Keratinocyte (primary cell): ENCODE measurements around the gene SOX2. TPM values are rescaled to one million over a fixed set of nuclear protein-coding genes. Genes with fewer than 3 reads are reported as not detected.

Experiments used
- DNase-seq: peaks from one replicate; pipeline ENCODE4 v3.0.0-alpha.2; 2011; ENCODE audit warnings: low read depth, missing footprints, low spot score
- FAIRE-seq: peaks from 2 replicates; lab custom pipeline; 2011; peaks lifted over from hg19 to GRCh38; lab: Jason Lieb, UNC
- H2AFZ ChIP-seq: 2 replicates; pipeline ENCODE4 v1.6.0; 2012; ENCODE audit warnings: low read length, control low read depth, inconsistent platforms; ENCODE audit not compliant: control insufficient read depth
- H3K27ac ChIP-seq: 2 replicates; pipeline ENCODE4 v1.5.1; 2011; ENCODE audit warnings: low read length; ENCODE audit not compliant: control insufficient read depth, insufficient read depth
- H3K27me3 ChIP-seq: 3 replicates; pipeline ENCODE4 v1.6.0; 2011; ENCODE audit warnings: low read length; ENCODE audit not compliant: control insufficient read depth, insufficient read depth; ENCODE audit errors: extremely low read depth
- H3K36me3 ChIP-seq, 2 experiments: 2 replicates in 1 of 2; 3 replicates in 1 of 2; pipeline ENCODE4 v1.5.1; 2011; ENCODE audit warnings: low read length in 2 of 2, mild to moderate bottlenecking in 1 of 2; ENCODE audit not compliant: control insufficient read depth in 2 of 2, insufficient read depth in 2 of 2; ENCODE audit errors: extremely low read depth in 1 of 2
- H3K4me1 ChIP-seq: 3 replicates; pipeline ENCODE4 v1.5.1; 2011; ENCODE audit warnings: low read length; ENCODE audit not compliant: control insufficient read depth, insufficient read depth; ENCODE audit errors: extremely low read depth
- H3K4me2 ChIP-seq: 3 replicates; pipeline ENCODE4 v1.6.0; 2011; ENCODE audit warnings: low read depth, low read length; ENCODE audit not compliant: control insufficient read depth, insufficient read depth; ENCODE audit errors: extremely low read depth
- H3K4me3 ChIP-seq, 3 experiments: fragments of 200-600 bp in 1 of 3; sonication (generic) in 1 of 3; 2 replicates in 2 of 3; 3 replicates in 1 of 3; pipeline ENCODE4 v1.5.1; 2011 to 2016; ENCODE audit warnings: low read length in 3 of 3, mild to moderate bottlenecking in 3 of 3, control low read depth in 2 of 3, inconsistent platforms in 1 of 3, low read depth in 1 of 3, mixed read lengths in 1 of 3, mixed run types in 1 of 3, moderate library complexity in 1 of 3; ENCODE audit not compliant: control insufficient read depth in 2 of 3, insufficient read depth in 2 of 3; ENCODE audit errors: extremely low read depth in 1 of 3
- H3K79me2 ChIP-seq: 2 replicates; pipeline ENCODE4 v1.6.0; 2012; ENCODE audit warnings: low read length; ENCODE audit not compliant: control insufficient read depth, insufficient read depth
- H3K9ac ChIP-seq: 3 replicates; pipeline ENCODE4 v1.6.0; 2011; ENCODE audit warnings: low read length; ENCODE audit not compliant: control insufficient read depth, insufficient read depth; ENCODE audit errors: extremely low read depth
- H3K9me1 ChIP-seq: 3 replicates; pipeline ENCODE4 v1.6.0; 2011; ENCODE audit warnings: low read length; ENCODE audit not compliant: control insufficient read depth, insufficient read depth; ENCODE audit errors: extremely low read depth
- H3K9me3 ChIP-seq: 2 replicates; pipeline ENCODE4 v1.5.1; 2012; ENCODE audit warnings: low read depth, low read length; ENCODE audit not compliant: control insufficient read depth
- H4K20me1 ChIP-seq: 3 replicates; pipeline ENCODE4 v1.6.0; 2011; ENCODE audit warnings: low read length; ENCODE audit not compliant: control insufficient read depth, insufficient read depth; ENCODE audit errors: extremely low read depth
- CTCF ChIP-seq, 3 experiments: IDR thresholded peaks in 1 of 3; conservative IDR thresholded peaks in 1 of 3; optimal IDR thresholded peaks in 1 of 3; 2 replicates in 2 of 3; 3 replicates in 1 of 3; pipeline versions ENCODE3 to v1.5.1; 2011; ENCODE audit warnings: low read length in 3 of 3, mild to moderate bottlenecking in 3 of 3, moderate library complexity in 2 of 3, control low read depth in 1 of 3, inconsistent platforms in 1 of 3; ENCODE audit not compliant: insufficient read depth in 2 of 3; ENCODE audit errors: extremely low read depth in 1 of 3
- EZH2 ChIP-seq: IDR thresholded peaks from one replicate; pipeline ENCODE4 v1.6.1; 2012; ENCODE audit warnings: inconsistent platforms, mild to moderate bottlenecking, low read length, moderate library complexity
- dilution Hi-C: fragments of 300-500 bp; cut with MboI; formaldehyde crosslinking; loops from one replicate; pipeline ENCODE4 v1.7.0; 2020; ENCODE audit warnings: low sequenced_read_pairs; ENCODE audit not compliant: extremely low pct_ligation_motif_present
- polyA plus RNA-seq, 5 experiments: library from polyadenylated mRNA; depleted of rRNA in 3 of 5; stranded (reverse) in 3 of 5; stranded (forward) in 1 of 5; unstranded in 1 of 5; fragments of >200 nt; gene quantifications; 1 replicate in 1 of 5; 2 replicates in 3 of 5; 3 replicates in 1 of 5; pipeline versions ENCODE4 v1.2.1 to v1.2.3, GENCODE V29; 2011 to 2012; ENCODE audit warnings: missing spikeins in 2 of 5, low read depth in 1 of 5, low replicate concordance in 1 of 5

SOX2 gene
- polyA plus RNA-seq, 1 donor (not counting 4 experiments of a cell fraction or from before 2014, with no cell fraction given) = not detected

- Histone ChIP-seq H2AFZ (no peak overlapping the region), H3K9me3 (no peaks in the 10 kb centered on the region), H3K4me3 (no peak overlapping the region), H3K9me1 (no peaks in the 10 kb centered on the region), H3K36me3 (no peaks in the 10 kb centered on the region), H3K4me1 (peaks cover 21% of the 10 kb centered on the region), H3K79me2 (no peaks in the 10 kb centered on the region), H3K4me2 (no peak overlapping the region), H3K27me3 (peaks cover 37% of the 10 kb centered on the region), H4K20me1 (no peaks in the 10 kb centered on the region), H3K27ac (no peak overlapping the region), H3K9ac (no peak overlapping the region)
- FAIRE-seq (peak; percentile 13), DNase-seq (no peak)
- TF ChIP-seq CTCF (optimal IDR thresholded peaks at IDR 0.05 in 1 of 3, IDR thresholded peaks at IDR 0.05 in 1 of 3, conservative IDR thresholded peaks at IDR 0.05 in 1 of 3; ENCODE audit: extremely low read depth in 1 of 3, insufficient read depth in 2 of 3, low read length in 3 of 3) (no peak), EZH2 (no peak)
- dilution Hi-C loops = no loop called here
Measured at GRCh38 chr3:181698263-181698954, 13.3 kb upstream of the SOX2 start.

GRCh38 chr3:181699171-181699903 is 12.4 kb upstream of the SOX2 start:
- peak overlapping the region; percentile 5 for H2AFZ ChIP-seq
- H3K27me3 ChIP-seq = peaks cover 46% of the 10 kb centered on the region
- no peaks in the 10 kb centered on the region for H4K20me1 ChIP-seq
- H3K4me2 ChIP-seq = peak overlapping the region; percentile 75
- no peak overlapping the region for H3K9ac ChIP-seq
- H3K36me3 ChIP-seq = no peaks in the 10 kb centered on the region
- H3K27ac ChIP-seq = no peak overlapping the region
- H3K4me3 ChIP-seq = peak overlapping the region in 1 of 3 experiments; percentile 11
- no peaks in the 10 kb centered on the region for H3K9me3 ChIP-seq
- no peaks in the 10 kb centered on the region for H3K9me1 ChIP-seq
- no peak for FAIRE-seq
- H3K4me1 ChIP-seq = peaks cover 21% of the 10 kb centered on the region
- dilution Hi-C loops = no loop called here
- TF ChIP-seq EZH2 (no peak), CTCF (optimal IDR thresholded peaks at IDR 0.05 in 1 of 3, IDR thresholded peaks at IDR 0.05 in 1 of 3, conservative IDR thresholded peaks at IDR 0.05 in 1 of 3; ENCODE audit: extremely low read depth in 1 of 3, insufficient read depth in 2 of 3, low read length in 3 of 3) (no peak)
- no peak for DNase-seq
- no peaks in the 10 kb centered on the region for H3K79me2 ChIP-seq
